Anterior cingulate cortex (tissue), 58 donors: ENCODE measurements around the gene ZBTB42.
"Not testable (repeated sequence)": the region's sequence is repeated elsewhere in the genome, so short reads cannot be mapped to it uniquely, and the experiment has no call there.

Experiments
- DNase-seq, 58 donors: peaks; one replicate each; lab custom pipeline; 2025; lab: John Stamatoyannopoulos, UW

Gene ZBTB42

GRCh38 chr14:104804481-104805325 lies 3.8 kb downstream of the ZBTB42 start:
- no peak for DNase-seq

- no peak for DNase-seq
Observed at GRCh38 chr14:104805326-104805678, 4.4 kb downstream of the ZBTB42 start.

- DNase-seq: no peak
Observed at GRCh38 chr14:104805941-104806624, 5.2 kb downstream of the ZBTB42 start.

GRCh38 chr14:104806625-104807465 lies 5.9 kb downstream of the ZBTB42 start:
- no peak for DNase-seq

- DNase-seq: no peak
Observed at GRCh38 chr14:104808456-104808855, 7.6 kb downstream of the ZBTB42 start.

- no peak for DNase-seq
Observed at GRCh38 chr14:104810316-104810715, 9.4 kb downstream of the ZBTB42 start.

GRCh38 chr14:104813286-104813685 lies 12.4 kb downstream of the ZBTB42 start:
- no peak for DNase-seq

- not testable (repeated sequence) for DNase-seq
Observed at GRCh38 chr14:104814701-104815100, 13.8 kb downstream of the ZBTB42 start.

GRCh38 chr14:104816616-104816884 lies 15.6 kb downstream of the ZBTB42 start:
- peak in 1 of 58 donors; percentile 56 for DNase-seq

- DNase-seq: no peak
Observed at GRCh38 chr14:104817930-104818713, 17.2 kb downstream of the ZBTB42 start.

GRCh38 chr14:104818714-104819161 lies 17.8 kb downstream of the ZBTB42 start:
- no peak for DNase-seq

- DNase-seq: no peak
Observed at GRCh38 chr14:104819361-104819781, 18.5 kb downstream of the ZBTB42 start.

GRCh38 chr14:104820669-104821228 lies 19.8 kb downstream of the ZBTB42 start:
- peak in 30 of 58 donors; percentile 17 to 69 (median 37) for DNase-seq

GRCh38 chr14:104821229-104821945 lies 20.5 kb downstream of the ZBTB42 start:
- no peak for DNase-seq

- no peak for DNase-seq
Observed at GRCh38 chr14:104821971-104822608, 21.2 kb downstream of the ZBTB42 start.

GRCh38 chr14:104822821-104823615 lies 22.1 kb downstream of the ZBTB42 start:
- DNase-seq: no peak

GRCh38 chr14:104824353-104824997 lies 23.6 kb downstream of the ZBTB42 start:
- no peak for DNase-seq
